Mucosa of rectum (tissue), 2 donors: ENCODE results near the gene TRAF5.
"Not testable (repeated sequence)": the region's sequence is repeated elsewhere in the genome, so short reads cannot be mapped to it uniquely, and the experiment has no call there.

ENCODE experiments used
- H3K27ac ChIP-seq, 2 donors: one replicate each; pipeline ENCODE4 v1.7.0; 2013; ENCODE audit warnings: inconsistent platforms in 2 of 2, low read depth in 2 of 2, low read length in 2 of 2
- H3K27me3 ChIP-seq, 2 donors: one replicate each; pipeline ENCODE4 v1.7.0; 2013; ENCODE audit warnings: low read length in 2 of 2; ENCODE audit not compliant: control insufficient read depth in 2 of 2, insufficient read depth in 2 of 2
- H3K36me3 ChIP-seq, 2 donors: one replicate each; pipeline ENCODE4 v1.7.0; 2013; ENCODE audit warnings: low read length in 2 of 2; ENCODE audit not compliant: control insufficient read depth in 2 of 2, insufficient read depth in 2 of 2
- H3K4me1 ChIP-seq, 2 donors: one replicate each; pipeline ENCODE4 v1.7.0; 2013; ENCODE audit warnings: low read length in 2 of 2, mild to moderate bottlenecking in 1 of 2; ENCODE audit not compliant: control insufficient read depth in 2 of 2, insufficient read depth in 2 of 2
- H3K4me3 ChIP-seq, 2 donors: one replicate each; pipeline ENCODE4 v1.7.0; 2013; ENCODE audit warnings: low read length in 2 of 2
- H3K9ac ChIP-seq, 2 donors: one replicate each; pipeline ENCODE4 v1.7.0; 2013; ENCODE audit warnings: low read length in 2 of 2, low read depth in 1 of 2, mild to moderate bottlenecking in 1 of 2
- H3K9me3 ChIP-seq, 2 donors: one replicate each; pipeline ENCODE4 v1.7.0; 2013; ENCODE audit warnings: low read length in 2 of 2; ENCODE audit not compliant: control insufficient read depth in 2 of 2
- donor health status: healthy.
- donor health status: Normal muscosa, but diverticular disease.

The TRAF5 gene

GRCh38 chr1:211416628-211417323, 90.1 kb downstream of the TRAF5 start:
- H3K9ac ChIP-seq = peak overlapping the region in 1 of 2 donors; percentile 65
- not testable (repeated sequence) for H3K9me3 ChIP-seq, H3K27me3 ChIP-seq, H3K36me3 ChIP-seq, H3K4me1 ChIP-seq
- peak overlapping the region; percentile 35 to 43 for H3K4me3 ChIP-seq
- H3K27ac ChIP-seq = peak overlapping the region; percentile 32 to 58

GRCh38 chr1:211420389-211420788, 93.8 kb downstream of the TRAF5 start:
- H3K9ac ChIP-seq = no peak overlapping the region
- no peaks in the 10 kb centered on the region for H3K36me3 ChIP-seq
- H3K27ac ChIP-seq = no peak overlapping the region
- peaks cover 0 to 3% of the 10 kb centered on the region in 2 donors for H3K4me1 ChIP-seq
- no peak overlapping the region for H3K4me3 ChIP-seq
- H3K9me3 ChIP-seq = no peaks in the 10 kb centered on the region
- H3K27me3 ChIP-seq = no peaks in the 10 kb centered on the region

DNA sequence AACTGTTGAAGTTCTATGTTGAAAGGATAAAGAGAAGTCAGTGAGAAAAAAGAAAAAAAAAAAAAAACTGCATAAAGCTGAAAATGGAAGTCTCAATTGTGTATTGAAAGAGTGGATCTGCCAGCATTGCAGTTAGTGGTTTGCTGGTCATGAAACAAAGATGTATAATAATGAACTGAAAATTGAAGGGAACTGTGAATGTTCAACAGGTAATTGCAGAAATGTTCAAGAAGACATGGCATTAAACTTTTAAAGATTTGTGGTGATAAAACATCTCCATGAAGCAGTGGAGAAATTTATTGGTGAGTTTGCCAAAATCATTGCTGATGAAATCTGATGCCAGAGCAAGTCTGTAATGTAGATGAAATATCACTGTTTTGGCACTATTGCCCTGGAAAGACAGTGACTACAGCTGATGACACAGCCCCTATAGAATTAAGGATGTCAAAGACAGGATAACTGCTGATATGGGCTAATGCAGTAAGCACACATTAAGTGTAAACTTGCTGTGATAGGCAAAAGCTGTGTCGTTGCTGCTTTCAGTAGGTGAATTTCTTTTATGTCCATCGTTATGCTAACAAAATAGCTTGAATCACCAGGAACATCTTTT, 94.3 kb downstream of the TRAF5 start:
- H3K4me1 ChIP-seq = peaks cover 0 to 3% of the 10 kb centered on the region in 2 donors
- H3K4me3 ChIP-seq = no peak overlapping the region
- no peaks in the 10 kb centered on the region for H3K36me3 ChIP-seq
- H3K27ac ChIP-seq = no peak overlapping the region
- no peak overlapping the region for H3K9ac ChIP-seq
- H3K27me3 ChIP-seq = no peaks in the 10 kb centered on the region
- H3K9me3 ChIP-seq = no peaks in the 10 kb centered on the region

- Histone ChIP-seq H3K27me3 (no peaks in the 10 kb centered on the region), H3K4me3 (no peak overlapping the region), H3K4me1 (no peaks in the 10 kb centered on the region), H3K36me3 (no peaks in the 10 kb centered on the region), H3K27ac (no peak overlapping the region), H3K9me3 (no peaks in the 10 kb centered on the region), H3K9ac (no peak overlapping the region)
Observed at GRCh38 chr1:211424018-211424417, 97.4 kb downstream of the TRAF5 start.
